ELF-1 (cell line): ENCODE measurements around the gene CPNE7.
"Not testable (repeated sequence)": the region's sequence is repeated elsewhere in the genome, so short reads cannot be mapped to it uniquely, and the experiment has no call there.

Experiments
- DNase-seq: peaks from one replicate; pipeline ENCODE4 v3.0.0-alpha.2; 2016; ENCODE audit warnings: low read depth, low spot score

The CPNE7 gene

DNA sequence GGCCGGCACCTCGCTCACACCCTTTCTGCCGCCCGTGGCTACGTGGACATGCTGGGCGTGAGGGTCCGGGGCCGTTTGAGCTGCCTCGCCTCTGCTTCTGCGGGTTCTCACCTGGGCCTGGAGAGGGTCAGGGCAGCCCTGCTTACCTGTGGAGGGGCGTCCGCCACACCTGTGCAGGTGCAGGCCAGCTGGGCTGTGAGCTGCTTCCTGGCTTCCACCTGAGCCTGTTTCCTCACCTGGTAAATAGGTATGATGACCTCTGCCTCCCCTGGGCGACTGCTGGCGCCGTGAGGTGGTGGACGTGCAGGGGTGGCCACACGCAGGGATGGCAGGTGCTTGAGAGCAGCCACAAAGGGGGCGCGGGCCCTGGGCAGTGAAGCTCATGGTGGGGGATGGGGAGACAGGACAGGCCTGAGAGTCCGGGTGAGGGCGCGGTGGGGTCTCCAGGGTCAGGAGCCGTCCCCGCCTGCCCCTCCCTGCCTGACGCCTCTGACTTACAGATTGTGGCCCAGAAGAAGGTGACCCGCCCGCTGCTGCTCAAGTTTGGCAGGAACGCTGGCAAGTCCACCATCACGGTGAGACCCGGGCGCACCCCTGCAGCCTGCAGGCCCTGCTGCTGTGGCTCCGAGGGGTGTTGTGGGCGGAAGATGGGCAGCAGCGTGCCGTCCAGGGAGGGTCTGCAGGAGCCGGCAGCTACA, 7.8 kb downstream of the CPNE7 start:
- no peak for DNase-seq

DNA sequence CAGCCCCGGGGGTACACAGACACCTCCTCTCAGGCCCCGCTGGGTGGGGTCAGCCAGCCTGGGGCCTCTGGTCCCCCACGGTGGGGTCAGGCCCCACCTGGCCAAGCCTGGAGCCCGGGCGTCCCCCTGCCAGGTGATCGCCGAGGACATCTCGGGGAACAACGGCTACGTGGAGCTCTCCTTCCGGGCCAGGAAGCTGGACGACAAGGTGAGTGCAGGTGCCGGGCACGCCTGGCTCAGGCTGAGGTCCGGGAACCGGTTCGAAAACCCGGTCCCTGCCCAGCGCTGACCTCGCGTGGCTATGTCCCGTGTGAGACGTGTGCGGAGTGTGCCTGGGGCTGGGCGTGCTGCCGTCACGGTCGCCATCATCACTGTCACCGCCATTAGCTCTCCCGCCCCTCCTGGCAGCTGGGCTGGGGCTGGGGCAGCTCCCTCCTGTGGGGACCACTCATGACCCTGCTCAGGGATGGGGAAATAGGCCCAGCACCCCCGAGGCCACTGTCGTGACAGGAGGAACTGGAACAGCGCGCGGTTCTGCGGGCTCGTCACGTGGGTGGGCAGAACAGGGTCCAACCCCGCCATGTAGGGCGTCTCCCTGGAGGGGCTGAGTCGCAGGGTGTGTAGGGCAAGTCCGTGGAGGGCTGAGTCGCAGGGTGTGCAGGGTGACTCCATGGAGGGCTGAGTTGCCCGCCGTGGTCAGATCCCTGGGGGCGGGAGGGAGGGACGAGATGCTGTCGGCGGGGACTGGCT, 8.5 kb downstream of the CPNE7 start:
- no peak for DNase-seq

DNA sequence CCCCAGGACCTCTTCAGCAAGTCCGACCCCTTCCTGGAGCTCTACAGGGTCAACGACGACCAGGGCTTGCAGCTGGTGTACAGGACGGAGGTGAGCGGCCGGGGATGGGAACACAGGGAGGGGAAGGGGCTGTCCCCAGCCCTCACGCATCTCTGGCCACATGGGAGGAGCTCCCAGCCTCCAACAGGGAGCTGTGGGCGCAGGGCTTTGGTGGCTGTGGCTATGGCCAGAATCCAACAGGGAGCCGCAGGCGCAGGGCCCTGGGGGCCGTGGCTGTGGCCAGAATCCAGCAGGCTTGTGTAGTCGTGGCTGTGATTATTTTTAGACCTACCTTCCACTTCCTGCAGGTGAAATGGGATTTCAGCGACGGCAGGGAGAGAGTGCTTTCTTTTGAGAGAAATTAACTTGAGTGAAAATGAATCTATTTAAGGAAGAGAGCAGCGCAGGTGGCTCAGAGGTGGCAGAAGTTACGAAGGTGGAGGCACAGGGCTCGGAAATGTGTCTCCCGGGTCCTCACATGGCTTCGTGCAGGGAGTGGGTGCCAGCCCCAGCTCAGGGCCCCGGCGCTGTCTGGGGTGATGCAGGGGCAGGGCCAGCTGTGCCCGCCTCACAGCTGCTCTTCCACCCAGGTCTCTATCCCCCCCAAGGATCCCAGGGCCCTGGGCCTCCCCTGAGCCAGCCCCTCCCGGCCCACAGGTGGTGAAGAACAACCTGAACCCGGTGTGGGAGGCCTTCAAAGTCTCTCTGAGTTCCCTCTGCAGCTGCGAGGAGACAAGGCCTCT, 9.4 kb downstream of the CPNE7 start:
- DNase-seq = no peak

DNA sequence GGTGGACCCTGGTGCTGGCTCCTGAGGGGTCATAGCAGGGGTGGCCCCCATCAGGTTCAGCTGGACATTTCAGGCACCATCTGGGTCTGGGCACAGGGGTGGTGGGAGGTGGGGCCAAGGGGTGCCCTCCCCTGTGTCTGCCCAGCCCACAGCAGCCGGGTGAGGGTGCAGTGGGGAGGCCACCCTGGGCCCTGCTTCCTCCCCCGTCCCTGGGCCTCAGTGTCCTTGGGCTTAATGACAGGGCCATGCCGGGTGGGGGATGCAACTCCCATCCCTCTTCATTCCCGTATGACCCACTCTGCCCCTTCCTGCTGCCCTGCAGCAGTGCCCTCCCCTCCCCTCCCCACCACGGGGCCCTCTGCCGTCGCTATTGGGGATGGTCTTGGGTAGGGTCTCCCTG, 10.7 kb downstream of the CPNE7 start:
- DNase-seq = no peak

DNA sequence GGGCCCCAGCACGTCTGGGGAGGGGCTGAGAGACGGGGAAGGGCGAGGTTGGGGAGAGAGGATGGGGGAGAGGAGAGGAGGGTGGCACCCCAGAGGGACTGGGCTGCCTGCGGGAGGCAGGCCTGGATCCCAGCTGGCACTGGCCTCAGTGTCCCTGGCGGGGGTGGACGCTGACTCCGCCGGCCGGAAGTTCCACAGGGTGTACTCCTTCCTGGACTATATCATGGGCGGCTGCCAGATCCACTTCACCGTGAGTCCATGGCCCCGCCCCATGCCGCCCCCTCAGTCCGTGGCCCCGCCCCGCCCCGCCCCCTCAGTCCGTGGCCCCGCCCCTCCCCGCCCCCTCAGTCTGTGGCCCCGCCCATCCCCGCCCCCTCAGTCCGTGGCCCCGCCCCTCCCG, 11.3 kb downstream of the CPNE7 start:
- DNase-seq = no peak

DNA sequence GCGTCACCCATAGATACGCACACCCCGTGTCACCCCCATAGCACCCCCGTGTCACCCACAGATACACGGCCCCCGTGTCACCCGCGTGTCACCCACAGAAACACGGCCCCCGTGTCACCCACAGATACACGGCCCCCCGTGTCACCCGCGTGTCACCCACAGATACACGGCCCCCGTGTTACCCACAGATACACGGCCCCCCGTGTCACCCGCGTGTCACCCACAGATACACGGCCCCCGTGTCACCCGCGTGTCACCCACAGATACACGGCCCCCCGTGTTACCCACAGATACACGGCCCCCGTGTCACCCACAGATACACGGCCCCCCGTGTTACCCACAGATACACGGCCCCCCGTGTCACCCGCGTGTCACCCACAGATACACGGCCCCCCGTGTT, 12.1 kb downstream of the CPNE7 start:
- not testable (repeated sequence) for DNase-seq

DNA sequence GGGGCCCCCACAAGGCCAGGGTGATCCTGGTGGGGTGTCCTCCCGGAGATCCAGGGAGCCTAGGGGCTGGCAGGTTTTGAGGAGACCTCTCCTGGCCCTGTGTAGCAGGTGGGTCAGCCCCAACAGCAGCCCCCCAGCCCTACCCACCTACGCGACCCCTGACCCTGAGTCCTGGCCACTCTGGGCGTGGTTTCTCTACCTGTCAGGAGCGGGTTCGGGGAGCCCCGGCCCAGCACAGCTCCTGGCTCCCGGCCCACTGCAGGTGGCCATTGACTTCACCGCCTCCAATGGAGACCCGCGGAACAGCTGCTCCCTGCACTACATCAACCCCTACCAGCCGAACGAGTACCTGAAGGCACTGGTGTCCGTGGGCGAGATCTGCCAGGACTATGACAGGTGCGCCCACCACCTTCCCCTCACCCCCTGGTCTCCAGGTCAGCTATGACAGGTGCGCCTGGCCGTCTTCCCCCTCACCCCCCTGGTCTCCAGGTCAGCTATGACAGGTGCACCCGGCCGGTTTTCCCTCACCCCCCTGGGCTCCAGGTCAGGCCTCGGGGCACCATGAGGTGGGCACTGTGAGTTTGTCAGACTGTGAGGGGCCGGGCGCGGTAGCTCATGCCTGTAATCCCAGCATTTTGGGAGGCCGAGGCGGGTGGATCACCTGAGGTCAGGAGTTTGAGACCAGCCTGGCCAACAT, 13.0 kb downstream of the CPNE7 start:
- no peak for DNase-seq

DNA sequence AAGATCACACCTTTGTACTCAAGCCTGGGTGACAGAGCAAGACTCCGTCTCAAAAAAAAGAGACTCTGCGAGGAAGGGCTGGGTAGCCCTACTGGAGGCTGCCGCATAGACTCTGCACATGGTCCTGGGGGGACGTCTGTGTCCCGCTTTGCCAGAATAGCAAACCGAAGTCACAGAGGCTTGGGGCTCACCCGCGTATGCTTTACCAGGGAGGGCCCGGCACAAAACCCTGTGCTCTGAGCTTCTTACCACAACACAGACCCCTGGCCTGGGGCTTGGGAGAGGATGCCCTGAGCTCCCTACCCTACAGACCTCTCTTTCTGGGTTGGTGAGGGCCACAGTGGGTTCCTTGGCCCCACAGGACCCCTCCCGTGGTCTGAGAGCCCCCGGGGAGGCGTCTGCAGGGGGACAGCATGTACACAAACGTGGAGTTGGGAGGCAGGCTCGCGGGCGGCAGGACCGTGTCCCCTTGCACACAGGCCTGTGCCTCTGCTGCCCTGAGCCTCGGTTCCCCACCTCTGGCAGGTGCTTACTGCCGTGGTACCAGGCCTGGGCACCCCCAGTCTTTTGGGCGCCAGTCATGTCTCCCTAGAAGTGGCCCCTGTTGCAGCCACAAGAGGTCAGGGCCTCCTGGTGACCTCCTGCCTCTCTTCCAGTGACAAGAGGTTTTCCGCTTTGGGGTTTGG, 13.8 kb downstream of the CPNE7 start:
- DNase-seq = no peak

DNA sequence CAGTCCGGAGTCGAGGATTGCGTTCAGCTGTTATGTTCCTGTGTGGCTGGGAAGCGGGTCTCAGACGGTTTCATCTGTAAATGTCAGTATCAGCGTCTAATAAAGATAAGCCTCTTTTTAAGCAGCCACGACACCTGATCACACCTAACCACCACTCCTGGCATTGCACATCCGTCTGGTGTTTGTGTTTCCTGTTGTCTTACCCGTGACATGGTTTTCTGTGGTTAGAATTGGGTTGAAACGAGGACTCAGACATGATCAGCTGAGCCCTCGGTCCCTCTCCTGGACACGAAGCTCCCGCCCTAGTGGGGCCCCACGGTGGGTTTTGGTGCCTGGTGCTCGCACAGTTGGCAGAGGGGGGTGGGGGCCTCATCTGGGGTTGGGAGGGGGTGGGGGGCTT, 18.3 kb downstream of the CPNE7 start:
- no peak for DNase-seq

DNA sequence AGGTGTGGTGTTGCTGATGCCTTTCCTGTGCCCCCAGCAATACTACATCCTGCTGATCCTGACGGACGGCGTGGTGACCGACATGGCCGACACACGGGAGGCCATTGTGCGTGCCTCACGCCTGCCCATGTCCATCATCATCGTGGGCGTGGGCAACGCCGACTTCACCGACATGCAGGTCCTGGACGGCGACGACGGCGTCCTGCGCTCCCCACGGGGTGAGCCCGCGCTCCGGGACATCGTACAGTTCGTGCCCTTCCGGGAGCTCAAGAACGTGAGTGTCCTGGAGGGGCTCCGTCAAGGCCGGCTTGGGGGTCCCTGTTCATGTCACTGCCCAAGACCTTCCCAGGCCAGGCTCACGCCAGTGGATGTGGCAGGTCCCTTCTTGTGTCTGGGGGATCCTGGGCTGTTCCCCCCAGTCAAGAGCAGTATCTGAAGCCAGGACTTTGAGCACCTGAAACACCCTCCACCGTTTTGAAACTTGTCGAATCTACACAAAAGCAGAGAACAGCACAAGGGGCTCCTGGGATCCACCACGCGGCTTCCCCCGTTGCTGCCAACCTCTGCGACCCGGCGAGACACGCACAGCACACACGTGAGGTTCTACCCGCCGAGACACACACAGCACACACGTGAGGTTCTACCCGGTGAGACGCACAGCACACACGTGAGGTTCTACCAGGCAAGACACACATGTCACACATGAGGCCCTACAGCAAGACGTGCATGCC, 19.9 kb downstream of the CPNE7 start:
- DNase-seq = no peak

DNA sequence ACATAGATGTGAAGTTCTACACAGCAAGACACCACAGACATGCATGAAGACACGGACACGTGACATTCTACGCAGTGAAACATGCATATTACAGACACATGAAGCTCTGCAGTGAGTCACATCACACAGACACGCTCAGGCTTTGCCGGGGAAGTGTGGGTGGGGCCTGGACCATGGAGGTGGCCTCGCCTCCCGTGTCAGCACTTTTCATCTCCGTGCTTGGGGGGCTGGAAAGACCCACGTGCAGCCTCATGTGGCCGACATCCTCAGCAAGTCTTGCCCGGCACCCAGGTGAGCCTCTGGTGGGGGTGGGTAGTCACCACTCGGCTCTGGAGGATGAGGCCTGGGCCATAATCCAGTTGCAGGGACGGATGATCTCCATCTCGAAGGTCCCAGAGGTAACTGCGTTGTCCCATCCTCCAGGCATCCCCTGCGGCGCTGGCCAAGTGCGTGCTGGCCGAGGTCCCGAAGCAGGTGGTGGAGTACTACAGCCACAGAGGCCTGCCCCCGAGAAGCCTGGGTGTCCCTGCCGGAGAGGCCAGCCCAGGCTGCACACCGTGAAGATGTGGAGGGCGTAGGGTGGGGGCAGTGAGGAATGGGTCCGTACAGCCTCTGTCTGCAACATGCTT, 20.6 kb downstream of the CPNE7 start:
- DNase-seq = no peak

DNA sequence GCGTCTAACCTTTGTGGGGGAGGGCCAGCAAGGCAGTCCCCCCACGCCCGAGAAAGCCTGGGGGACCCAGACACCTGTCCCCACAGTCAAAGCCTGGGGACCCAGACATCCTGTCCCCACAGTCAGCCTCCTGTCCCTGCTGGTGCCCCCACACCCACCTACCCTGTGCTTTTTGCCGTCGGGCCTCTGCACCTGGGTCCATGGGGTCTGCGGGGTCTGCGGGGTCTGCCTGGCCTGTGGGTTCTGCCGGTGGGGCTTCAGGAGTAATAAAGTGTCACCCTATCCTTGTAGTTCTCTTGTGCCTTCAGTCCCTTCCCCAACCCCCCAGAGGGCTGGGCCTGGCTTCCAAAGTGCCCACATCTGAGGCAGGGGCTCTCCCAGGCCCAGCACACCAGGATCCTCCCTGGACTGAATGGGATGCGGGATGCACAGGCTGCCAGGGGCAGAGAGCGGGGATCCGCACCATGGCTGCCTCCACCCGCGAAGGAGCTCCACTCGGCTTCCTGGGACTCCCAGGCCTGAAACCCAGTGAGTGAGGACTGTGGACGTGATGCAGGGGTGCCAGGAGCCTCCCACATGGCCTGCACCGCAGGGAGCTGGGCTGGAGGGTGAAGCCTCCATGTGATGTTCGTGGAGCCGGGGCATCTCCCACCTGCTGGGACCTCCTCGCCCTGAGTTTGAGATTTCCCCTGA, 21.5 kb downstream of the CPNE7 start:
- DNase-seq = no peak

DNA sequence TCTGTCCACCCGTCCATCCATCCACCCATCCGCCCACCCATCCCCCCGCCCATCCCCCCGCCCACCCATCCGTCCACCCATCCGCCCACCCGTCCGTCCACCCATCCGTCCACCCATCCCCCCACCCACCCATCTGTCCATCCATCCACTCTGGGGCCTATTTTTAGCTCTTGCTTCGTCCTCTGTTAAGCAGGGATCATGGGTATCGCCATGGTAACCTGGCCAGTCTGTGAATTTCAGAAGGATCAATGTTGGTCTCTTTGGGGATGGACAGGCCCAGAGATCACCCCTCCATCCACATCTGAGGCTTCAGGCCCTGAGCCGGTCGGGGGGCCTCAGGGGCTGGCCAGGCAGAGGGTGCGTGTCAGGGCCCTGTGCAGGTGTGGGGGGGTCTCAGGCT, 22.6 kb downstream of the CPNE7 start:
- no peak for DNase-seq

DNA sequence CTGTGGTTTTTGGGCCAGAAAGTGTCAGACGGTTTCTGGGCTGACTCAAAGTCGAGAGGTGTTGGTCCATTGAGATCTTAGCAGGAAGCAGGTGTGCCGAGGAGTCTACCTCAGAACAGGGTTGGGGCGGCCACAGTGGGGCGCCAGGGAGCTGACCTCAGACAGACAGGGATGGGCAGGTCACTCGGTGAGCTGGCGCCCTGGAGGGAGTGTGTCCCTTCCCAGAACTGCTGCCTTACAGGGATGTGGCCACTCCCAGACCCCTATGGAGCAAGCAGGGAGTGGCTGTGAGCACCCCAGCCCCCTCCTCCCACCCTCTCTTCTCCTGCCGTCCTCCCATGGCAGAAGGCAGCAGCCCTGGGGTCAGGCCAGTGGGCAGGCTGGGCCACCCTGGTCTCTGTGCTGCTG, 23.9 kb downstream of the CPNE7 start:
- peak; percentile 87 for DNase-seq

DNA sequence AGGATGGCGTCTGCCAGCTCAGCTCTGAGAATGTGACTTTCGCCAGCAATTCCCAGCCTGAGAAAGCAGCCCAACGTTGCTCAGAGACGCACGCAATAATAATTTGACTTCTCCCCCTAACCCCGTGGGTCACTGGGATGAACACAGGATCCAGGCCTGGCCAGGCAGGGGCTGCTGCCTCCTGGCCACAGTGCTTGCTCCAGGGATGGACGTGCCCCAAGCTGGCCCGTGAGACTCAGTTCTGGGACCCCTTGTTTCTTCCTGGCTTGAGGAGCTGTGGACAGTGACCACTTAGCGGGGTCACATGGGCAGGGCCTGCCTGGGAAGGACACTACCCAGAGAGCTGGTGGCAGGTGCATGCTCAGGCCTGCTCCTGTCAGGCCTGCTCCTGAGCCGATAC, 24.3 kb downstream of the CPNE7 start:
- DNase-seq = no peak

DNA sequence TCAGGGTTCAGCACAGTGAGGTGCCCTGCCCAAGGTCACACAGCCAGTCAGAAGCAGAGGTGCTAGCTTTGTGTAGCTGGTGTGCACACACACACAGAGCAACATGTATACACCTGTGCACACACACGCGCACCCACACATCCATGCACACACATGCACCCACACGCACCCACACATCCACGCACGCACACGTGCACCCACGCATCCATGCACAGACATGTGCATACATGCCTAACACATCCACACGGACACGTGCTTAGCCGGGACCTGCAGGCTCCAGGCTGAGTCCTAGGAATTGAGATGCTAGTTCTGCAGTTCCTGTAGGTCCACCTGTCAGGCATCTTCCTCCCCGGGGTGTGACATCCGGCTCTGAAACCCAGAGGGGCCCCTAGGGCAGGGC, 24.9 kb downstream of the CPNE7 start:
- DNase-seq = no peak

DNA sequence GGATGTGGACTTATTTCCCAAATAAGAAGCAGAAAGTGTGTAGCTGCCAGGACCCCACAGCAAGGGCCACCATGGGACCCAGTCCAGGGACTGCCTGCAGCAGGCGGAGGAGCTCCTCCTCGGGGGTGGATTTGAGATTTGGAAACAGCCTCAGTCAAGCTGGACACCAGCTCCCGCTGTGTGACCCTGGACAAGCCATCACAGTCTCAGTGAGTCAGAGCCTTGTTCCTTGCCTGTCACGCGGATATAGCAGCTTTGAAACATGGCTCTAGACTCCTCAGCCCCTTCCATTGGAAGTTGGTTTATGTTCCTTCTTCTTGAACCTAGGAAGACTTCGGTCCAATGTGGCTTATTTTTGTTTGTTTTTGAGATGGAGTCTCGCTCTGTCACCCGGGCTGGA, 25.4 kb downstream of the CPNE7 start:
- no peak for DNase-seq

DNA sequence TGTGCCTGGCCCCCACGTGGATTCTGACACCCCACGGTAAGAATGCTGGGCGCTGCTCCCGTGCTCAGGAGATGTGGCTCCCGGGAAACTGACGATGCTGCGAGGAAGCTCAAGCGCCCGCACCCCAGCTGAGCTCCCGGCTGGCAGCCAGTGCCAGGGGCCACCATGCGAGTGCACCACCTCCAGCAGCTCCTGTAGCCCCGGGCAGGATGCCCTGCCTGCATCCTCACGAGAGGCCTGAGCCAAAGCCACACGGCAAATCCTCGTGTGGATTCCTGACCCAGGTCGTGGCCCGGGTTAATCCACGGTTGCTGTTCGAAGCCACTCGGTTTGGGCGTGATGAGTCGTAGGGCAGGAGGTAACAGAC, 26.3 kb downstream of the CPNE7 start:
- no peak for DNase-seq

DNA sequence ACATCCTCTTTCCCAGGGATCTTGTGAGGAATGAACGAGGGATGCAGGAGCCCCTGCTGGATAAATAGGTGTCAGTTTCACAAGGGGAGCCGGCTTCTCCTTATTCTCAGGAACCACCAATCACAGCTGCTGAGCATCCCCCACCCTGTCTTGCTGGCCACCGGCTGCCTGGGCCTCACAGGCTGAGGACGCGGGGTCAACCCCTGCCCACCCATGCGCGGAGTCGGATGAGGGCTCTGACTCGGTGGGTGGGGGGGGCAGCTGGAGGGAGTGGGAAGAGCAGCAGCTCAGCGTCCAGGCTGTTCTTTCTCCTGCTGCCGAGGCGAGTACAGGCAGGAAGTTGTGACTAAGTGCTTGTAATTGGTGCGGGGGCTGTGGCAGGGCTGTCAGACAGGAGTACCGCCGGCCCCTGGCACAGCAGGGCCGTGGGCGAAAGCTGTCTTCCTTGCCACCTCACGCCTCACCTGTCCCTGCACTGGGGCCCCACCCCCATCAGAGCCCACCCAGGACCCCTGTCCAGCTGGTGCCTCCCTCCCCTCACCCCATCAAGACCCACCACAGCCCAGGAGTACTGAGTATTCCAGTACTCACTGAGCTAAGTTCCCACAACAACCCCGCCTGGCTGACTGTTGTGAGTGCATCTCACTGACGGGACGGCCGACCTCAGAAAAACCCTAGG, 26.9 kb downstream of the CPNE7 start:
- peak; percentile 66 for DNase-seq
